OCI-M2 (cell line): ENCODE measurements around the gene FNDC3A.
"Not testable (repeated sequence)": the region's sequence is repeated elsewhere in the genome, so short reads cannot be mapped to it uniquely, and the experiment has no call there.

Experiments
- DNase-seq: peaks from one replicate; lab custom pipeline; 2025; ENCODE audit not compliant: unreplicated experiment; lab: John Stamatoyannopoulos, UW

Gene FNDC3A

DNA sequence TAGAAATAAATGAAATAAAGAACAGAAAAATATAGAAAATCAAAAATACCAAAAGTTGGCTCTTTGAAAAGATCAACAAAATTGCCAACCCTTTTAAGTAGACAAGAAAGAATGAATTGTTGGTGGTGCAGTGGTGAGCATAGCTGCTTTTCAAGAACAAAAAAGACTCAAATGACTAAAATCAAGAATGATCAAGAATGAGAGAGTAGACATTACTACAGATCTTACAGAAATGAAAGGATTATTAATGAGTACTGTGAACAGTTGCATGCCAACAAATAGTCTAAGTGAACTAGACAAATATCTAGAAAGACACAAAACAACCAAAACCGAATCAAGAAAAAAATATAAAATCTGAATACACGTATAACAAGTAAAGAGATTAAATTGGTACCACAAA, 53.9 kb downstream of the FNDC3A start:
- DNase-seq: no peak

DNA sequence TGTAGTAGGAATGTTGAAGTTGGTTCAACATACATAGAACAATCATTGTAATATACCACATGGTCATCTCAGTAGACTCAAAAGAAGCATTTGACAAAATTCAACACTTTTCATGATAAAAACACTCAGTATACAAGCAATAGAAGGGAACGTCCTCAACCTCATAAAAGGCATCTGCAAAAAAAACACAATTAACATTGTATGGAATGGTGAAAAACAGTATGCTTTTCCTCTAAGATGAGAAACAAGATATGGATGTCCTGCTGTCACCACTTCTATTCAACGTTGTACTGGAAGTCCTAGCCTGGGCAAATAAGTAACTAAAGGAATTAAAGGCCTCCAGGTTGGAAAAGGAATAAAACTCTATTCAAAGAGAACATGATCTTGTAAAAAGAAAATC, 54.5 kb downstream of the FNDC3A start:
- no peak for DNase-seq

DNA sequence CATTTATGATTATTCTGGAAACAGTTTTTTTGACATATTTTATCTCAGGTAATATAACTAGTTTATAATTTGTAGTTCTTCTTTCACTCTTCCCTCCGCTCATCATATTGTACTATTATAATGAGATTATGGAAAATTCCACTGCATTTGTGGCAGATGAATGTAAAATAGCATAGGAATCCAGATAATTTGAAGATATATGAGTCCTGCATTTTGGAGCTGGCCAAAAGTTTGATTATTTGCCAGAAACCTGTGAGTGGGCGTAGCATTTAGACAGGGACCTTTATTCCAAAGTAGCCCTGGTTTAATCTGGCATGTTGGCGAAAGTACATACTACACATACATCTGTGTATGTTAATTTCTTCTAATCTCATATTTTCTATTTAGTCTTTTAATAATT, 65.2 kb downstream of the FNDC3A start:
- DNase-seq: no peak

DNA sequence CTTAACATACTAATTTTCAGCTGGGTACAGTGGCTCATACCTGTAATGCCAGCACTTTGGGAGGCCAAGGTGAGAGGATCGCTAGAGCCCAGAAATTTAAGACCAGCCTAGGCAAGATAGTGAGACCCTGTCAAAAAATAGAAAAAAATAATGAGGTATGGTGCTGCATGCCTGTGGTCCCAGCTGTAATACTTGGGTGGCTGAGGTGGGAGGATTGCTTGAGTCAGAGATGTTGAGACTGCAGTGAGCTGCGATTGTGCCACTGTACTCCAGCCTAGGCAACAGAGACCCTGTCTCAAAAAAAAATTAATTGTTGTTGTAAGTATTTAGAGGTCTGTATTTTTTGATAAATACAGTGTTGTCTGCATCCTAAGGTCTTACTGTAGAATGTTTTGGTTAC, 66.8 kb downstream of the FNDC3A start:
- no peak for DNase-seq

DNA sequence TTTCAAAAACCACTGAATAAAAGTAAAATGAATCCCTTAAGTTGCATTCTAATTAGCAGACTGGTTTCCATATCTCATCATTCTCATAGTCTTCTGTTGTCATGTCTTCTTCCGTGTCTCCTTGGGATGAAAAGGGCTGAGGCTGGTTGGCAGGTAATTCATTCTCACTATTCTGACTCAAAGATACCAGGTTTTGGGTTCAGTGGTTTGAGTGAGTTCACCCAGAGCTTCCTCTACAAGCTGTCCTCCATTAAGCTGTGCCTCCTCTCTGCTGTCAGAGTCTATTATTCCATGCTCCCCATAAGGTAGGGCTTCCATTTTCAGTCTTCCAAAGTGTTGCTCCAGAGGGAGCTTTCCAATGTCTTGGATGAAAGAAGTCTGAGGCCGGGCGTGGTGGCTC, 68.3 kb downstream of the FNDC3A start:
- DNase-seq: no peak

DNA sequence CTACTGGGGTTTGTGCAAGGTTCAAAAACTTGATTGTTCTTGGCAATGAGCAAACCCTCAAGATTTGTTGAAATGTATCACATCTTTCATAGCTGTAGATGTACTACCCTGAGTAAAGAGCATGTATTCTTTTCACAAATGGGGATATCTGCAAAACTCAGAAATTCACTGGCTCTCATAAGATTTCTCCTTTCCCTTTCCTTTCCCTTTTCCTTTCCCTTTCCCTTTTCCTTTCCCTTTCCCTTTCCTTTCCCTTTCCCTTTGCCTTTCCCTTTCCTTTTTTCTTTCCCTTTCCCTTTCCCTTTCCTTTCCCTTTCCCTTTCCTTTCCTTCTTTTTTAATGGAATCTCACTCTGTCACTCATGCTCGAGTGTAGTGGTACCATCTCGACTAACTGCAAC, 69.1 kb downstream of the FNDC3A start:
- no peak for DNase-seq

- no peak for DNase-seq
Measured at GRCh38 chr13:49046002-49046401, 70.3 kb downstream of the FNDC3A start.

- no peak for DNase-seq
Measured at GRCh38 chr13:49046519-49046918, 70.8 kb downstream of the FNDC3A start.

- DNase-seq: no peak
Measured at GRCh38 chr13:49052813-49053212, 77.1 kb downstream of the FNDC3A start.

DNA sequence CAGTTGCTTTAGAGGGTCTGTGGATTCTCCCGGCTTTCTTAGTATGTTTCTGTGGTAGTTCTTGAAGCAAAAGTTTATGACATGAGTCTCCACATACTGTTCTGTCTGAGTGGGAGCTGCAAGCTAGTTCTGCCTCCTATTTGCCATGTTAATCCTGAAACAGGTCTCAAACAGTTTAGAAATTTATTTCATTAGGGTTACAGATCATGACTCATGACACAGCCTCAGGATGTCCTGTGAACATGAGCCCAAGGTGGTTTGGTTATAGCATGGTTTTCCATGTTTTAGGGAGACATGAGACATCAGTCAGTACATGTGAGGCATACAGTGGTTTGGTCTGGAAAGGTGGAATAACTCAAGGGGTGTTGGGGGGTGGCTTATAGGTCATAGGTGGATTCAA, 77.5 kb downstream of the FNDC3A start:
- DNase-seq: no peak

DNA sequence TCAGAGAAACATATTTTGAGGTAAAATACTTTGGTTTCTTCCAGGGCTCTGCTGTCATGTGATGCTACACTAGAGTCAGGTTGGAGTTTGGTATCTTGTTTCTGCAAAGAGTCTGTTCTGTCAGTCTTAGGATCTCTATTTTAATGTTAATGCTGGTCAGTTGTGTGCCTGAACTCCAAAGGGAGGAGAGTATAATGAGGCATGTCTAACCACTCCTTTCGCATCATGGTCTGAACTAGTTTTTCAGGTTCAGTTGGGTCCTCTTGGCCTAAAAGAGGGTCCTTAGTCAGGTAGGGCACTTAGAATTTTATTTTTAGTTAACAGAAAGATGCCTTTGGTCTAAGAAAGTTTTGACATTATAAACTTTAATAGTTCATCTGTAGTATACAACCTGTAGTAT, 78.2 kb downstream of the FNDC3A start:
- no peak for DNase-seq

- no peak for DNase-seq
Measured at GRCh38 chr13:49055021-49055420, 79.3 kb downstream of the FNDC3A start.

GRCh38 chr13:49057176-49057575, 81.5 kb downstream of the FNDC3A start:
- no peak for DNase-seq

DNA sequence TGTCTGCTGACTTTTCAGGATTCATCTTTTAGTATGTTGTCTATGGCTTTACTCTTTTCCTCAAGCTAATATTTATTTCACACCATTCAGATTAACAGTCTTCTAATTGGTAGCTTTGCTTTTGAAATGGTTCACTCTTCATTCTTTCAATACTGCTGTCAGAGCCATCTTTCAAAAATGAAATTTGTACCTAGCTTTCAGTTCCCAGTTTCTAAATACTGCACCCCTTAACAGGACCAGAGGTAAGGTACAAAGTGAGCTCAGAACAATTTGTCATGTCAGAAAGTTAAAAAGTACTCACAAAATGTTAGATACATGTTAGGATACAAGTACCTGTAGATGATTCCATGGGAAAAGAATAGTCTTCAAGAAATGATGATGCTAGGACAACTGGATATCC, 83.0 kb downstream of the FNDC3A start:
- no peak for DNase-seq

DNA sequence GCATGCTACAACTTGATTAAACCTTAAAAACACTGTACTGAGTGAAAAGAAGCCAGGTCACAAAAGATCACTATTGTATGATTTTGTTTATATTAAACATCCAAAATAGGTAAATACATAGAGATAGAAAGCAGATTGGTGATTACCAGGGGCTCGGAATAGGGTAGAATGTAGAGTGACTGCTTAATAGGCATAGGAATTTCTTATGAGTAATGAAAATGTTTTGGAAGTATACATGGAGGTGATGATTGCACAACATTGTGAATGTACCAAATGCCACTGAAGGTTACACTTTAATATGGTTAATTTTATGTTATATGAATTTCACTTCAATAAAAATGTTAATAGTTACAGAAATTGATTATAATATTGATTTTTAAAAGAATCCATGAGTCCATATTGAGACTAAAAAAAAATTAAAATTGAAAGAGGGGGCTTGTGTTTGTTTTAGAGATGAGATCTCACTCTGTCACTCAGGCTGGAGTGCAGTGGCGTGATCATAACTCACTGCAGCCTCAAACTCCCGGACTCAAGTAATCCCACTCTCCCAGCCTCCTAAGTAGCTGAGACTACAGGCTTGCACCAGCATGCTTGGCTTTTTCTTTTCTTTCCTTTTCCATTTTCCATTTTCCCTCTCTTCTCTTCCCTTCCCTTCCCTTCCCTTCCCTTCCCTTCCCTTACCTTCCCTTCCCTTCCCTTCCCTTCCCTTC, 85.1 kb downstream of the FNDC3A start:
- DNase-seq: no peak

- not testable (repeated sequence) for DNase-seq
Measured at GRCh38 chr13:49061388-49061752, 85.7 kb downstream of the FNDC3A start.

DNA sequence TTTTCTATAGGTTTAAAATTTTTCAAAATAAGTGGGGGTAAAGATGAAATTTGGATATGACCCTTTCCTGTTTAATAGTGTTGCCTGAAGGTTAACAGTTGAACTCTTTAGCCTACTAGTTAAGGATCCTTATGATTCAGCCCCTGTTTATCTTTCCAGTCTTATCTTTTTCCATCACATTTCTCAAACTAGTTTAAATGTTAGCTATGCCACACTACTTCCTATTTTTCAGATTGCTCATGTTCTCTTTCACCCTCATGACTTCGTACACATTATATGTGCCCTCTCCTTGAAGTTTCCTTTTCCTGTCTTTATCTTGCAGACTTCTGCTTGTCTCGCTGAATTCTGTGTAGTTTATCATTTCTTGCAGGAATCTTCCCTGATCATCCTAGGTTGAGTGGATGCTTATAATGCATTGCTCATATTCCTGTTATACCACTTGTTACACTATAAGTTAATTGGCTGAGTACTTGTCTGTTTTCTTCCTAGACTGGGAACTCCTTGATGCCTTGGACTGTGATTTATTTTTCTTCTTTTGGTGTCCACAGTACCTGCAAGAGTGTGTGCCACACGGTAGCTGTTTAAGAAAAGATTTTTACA, 86.7 kb downstream of the FNDC3A start:
- peak; percentile 15 for DNase-seq

- no peak for DNase-seq
Measured at GRCh38 chr13:49063011-49063410, 87.3 kb downstream of the FNDC3A start.

DNA sequence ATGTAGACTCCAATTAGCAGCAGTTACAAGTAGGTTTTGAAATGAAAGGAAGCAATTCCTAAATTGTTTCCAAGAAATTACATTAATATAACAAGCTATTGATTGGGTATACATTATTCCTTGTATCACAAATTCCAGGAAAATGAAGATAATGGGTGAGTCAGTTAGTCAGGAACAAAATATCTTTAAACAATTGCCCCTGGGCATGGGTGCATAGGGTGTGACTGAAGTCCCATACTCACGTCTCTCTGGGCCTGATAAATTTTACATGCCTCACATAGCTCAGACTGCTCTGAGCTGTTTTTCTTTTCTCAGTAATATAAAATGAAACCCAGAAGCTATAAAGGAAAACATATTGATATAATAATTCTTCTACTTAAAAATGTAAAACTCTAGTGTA, 87.8 kb downstream of the FNDC3A start:
- no peak for DNase-seq

- DNase-seq: no peak
Measured at GRCh38 chr13:49064476-49064875, 88.8 kb downstream of the FNDC3A start.

DNA sequence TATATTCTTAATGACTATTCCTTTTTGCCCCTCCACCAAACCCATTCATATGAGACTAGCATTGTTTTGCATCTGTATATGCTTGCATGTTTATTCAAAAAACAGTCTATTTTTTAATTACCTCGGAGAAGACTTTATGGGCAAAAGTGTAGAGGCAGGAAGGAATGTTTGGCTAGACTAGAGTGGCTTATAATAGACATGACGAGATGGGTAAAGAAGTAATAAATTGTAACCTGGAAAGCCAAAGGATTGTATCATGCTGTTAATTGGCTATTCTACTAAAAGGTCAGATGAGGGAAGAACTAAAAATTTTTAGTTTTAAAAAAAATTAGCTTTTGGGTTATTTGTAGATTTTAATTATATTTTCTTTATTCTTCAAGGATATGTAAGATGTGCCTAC, 91.1 kb downstream of the FNDC3A start:
- DNase-seq: no peak

GRCh38 chr13:49068498-49068897, 92.8 kb downstream of the FNDC3A start:
- not testable (repeated sequence) for DNase-seq

DNA sequence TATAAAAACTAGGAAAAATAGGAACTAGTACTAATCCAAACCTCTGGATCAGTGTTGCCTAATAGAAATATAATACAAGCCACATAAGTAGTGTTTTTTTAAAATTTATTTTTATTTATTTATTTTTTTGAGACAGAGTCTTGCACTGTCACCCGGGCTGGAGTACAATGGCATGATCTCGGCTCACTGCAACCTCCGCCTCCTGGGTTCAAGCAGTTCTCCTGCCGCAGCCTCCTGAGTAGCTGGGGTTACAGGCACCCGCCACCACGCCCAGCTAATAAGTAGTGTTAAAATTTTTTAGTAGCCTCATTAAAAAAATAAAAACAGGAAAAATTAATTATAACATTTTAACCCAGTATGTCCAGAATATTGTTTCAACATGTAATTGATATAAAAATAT, 94.3 kb downstream of the FNDC3A start:
- DNase-seq: not testable (repeated sequence)
